NCI-H2227 (cell line): ENCODE results near the gene ZNF747.
A peak's percentile ranks its signal among the peaks of the same experiment; 100 is the strongest.
"Not testable (repeated sequence)": the region's sequence is repeated elsewhere in the genome, so short reads cannot be mapped to it uniquely, and the experiment has no call there.

Source experiments
- DNase-seq: peaks from one replicate; lab custom pipeline; 2025; ENCODE audit not compliant: unreplicated experiment; lab: John Stamatoyannopoulos, UW

The ZNF747 gene

DNA sequence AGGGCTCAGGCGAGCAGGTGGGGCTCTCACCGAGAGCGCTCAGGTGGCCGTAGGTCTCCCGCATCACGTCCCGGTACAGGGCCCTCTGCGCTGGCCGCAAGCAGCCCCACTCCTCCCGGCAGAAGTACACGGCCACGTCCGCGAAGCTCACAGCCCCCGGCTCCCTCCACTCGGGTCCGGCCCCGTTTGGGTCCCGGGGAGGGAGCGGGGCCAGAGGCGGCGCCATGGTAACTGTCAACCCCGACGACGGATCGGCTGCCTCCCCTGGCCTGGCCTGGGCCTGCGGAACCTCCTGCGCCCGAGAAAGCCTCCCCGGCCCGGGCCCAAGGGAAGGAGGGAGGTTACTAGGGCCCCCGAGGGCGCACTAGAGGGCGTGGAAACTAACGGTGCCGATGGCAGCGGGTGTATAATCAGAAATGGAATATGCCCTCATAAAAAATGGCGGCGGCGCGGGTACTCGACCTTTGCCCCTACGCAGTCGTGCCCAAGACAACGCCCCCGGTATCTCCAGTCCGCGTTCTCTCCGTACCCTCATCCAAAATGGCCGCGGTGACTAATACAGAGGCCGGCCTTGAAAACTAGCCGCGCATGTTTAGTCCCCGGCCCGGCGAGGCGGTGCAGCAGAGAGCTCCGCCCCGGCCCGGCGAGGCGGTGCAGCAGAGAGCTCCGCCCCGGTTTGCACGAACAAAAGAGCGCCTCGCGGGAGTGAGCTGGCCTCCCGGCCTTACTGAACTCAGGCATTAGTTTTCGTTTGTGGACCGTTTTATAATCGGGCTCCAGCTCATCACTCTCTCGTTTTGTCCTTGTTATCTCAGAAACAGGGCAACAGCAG lies 23.5 kb upstream of the ZNF747 start, which contains the start of gene ZNF764:
Gene ZNF764, minus strand, starts transcription at position 418 of the 832 bp plus-strand sequence. Its CDS starts 192 bp downstream, at position 226.
- DNase-seq: peak; percentile 99

DNA sequence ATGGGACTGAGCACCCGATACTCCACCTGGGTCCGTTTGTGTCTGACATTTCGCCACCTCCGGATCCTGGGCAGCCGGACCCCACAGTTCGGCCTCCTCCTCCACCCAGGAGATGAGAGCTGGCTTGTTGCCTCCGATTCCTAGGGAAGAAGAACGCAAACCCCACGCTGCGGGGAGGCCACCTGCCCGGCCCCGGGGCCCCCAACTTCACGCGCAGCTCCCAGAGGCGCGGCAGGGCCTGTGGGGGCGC lies 23.0 kb upstream of the ZNF747 start:
- no peak for DNase-seq

DNA sequence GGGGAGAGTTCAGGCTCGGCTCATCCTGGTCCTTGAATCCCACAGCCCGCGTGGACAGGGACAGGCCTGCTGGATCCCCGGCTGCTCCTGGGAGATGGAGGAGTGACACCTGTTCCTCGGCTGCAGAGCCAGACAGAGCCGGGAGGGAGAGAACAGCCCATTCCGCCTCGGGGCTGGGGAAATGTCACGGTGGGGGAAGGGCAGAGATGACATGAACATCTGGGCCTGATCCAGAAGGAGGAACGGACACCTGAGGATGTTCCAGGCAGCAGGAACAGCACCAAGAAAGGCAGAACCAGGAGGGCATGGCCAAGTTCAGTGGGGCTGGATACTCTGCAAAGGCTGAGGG lies 21.4 kb upstream of the ZNF747 start:
- no peak for DNase-seq

DNA sequence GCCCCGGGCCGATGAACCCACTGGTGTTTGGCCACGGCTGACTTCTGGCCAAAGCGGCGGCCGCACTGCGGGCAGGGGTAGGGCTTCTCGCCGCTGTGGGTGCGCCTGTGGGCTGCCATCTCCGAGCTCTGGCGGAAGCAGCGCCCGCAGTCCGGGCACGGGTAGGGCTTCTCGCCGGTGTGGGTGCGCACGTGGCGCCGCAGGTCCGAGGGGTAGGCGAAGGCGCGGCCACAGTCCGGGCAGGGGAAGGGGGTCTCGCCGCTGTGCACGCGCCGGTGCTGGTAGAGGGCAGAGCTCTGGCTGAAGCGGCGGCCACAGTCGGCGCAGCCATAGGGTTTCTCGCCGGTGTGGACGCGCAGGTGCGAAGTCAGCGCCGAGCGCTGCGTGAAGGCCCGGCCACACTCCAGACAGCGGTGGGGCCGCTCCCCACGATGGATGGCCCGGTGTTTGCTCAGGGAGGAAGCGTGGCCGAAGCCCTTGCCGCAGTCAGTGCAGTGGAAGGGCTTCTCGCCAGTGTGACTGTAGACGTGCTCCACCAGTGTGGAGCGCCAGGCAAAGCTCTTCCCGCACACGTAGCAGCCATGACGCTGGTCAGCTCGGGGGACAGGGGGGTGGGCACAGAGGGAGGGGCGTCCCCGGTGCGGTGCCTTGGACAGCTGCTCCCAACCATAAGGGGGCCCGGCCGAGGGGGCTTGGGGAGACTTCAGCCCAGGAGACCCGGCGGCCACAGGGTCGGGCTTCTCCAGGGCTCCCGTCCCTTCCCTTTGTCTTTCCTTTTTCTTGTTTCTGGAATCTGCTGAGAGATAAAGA lies 20.9 kb upstream of the ZNF747 start:
- no peak for DNase-seq

DNA sequence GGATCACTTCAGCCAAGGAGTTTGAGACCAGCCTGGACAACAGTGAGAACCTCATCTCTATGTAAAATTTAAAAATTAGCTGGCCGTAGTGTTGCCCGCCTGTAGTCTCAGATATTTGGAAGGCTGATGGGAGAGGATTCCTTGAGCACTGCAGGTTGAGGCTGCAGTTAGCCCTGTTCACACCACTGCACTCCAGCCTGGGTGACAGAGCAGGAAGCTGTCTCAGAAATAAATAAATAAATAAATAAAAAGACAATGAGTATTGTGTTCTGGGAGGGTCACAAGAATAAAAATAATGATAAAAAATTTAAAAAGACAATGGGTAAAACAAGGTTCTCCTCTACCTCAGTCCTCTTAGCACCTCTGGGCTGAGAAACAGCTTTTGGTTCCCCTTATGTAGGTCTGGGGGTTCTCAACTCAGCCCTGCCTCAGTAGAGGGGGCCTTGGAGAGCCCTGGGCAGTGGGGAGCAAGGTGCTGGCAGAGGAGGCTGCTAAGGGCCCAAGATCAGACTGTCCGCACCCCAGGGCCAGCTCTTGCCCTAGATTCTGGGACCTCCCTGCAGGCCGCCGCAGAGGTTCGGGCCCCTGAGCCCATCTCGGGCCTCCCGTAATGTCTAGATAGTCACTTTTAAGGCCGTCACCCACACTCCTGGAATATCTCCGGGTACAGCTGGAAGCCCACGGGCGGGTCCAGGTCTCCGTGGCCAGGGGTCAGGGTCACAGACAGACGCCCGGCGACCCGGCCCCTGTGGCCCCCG lies 20.1 kb upstream of the ZNF747 start:
- no peak for DNase-seq

DNA sequence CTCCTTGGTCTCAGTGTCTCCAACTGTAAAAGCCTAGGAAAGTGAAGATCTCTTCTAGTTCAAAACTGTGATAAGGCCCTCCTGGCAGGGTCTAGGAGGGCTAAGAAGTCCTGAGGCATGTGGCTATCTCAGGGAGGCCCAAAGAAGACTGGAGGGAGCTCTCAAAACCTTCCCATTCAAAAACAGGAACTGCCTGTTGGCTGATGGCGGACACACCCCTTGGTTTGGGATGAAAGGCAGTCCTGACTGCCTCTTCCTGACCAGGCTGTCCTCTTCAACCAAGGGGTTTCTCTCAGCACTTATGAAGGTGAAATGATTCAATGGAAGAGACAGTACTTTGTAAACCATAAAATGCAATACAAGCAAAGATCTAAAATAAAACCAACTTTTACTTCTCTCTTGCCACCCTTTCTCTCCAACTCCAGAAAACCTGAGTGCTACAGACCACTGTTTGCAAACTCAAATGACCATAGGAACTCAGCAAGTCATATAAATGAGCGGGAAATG lies 18.8 kb upstream of the ZNF747 start:
- DNase-seq: no peak

DNA sequence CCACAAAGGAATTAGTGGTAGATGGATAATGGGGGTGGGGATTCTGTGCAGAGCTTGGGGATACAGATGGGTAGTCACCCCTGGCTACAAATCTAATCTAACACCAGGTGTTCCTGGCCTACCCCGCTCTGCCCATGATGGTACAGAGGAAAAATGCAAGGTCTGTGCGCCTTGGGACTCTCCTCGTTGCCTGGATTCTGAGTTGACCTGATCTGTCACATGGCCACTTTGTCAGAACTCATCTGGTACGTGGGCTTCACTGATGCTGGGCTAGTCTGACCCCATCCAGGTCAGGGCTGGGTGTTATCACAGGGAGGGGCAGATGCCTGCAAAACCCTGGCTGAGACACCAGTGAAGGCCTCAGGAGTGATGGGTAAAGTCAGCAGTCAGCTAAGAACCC lies 18.3 kb upstream of the ZNF747 start:
- DNase-seq: no peak

DNA sequence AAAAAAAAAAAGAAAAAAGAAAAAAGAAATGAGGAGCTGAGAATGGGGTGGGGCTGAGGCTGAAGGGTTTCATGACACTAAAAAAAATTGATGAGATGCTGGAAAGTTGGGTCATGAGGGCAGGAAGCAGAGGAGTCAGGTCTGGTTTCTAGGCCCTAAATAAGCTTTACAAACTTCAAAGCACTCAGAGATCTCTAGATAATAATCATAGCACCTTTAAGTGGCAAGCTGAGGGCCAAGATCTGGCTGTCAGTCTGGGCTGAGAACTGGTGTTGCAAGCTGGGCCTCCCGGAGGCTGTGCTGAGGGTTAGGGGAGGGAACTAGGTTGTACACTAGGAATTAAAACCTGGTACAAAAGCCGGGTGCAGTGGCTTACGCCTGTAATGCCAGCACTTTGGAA lies 17.1 kb upstream of the ZNF747 start:
- no peak for DNase-seq

DNA sequence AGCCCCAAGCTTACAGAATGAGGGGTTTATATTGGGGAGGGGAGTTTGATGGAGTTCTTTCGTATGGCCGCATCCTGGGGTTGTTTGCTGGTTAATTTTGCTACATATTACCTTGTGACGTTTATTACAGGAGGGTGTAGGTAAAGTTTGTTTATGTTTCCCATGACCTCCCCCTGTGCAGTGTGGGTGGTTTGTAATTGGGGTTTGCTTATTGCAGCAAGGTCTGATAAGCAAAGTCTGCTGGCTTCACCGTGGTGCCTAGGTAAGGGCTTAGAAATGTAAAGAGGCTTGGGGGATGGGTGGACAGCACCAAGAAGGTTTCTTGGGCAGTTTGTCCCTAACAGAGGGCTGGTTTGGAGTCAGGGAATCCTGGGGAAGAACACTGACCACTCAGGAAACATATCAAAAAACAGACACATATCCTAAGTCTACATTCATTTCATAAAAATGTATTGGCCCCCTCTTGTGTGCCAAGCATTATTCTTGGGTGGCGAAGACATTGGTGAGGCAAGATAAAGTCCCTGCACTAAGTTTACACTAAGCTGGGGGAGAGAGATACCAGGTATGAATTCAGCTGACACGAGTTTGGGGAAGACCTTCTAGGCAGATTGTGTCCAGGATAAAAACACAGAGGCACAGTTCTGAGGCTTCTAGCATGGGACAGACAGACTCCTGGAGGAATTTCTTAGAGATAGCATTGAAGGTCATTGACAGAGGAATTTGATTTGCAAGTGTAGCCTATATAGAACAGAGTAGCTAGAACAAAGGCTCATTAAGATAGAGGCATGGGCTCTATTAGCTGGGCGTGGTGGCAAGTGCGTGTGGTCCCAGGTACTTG lies 14.0 kb upstream of the ZNF747 start:
- no peak for DNase-seq

DNA sequence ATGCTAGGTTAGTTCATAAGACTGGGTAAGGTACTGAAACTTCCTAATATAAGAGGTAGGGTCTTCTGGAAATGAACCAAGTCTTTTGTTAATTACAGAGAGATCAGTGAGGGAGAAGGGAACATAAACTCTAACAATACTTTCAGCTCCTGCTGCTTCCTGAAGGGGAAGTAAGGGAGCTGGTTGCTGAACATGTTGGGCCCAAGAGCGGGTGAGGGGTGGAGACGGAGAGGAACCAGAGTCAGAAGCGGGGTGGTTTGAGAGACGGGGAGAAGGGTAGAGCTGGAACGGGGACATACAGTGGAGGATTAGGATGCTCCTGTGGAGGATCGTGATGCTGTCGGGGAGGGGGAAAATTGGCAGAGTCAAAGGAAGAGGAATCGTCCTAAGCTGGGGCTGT lies 11.5 kb upstream of the ZNF747 start:
- no peak for DNase-seq

DNA sequence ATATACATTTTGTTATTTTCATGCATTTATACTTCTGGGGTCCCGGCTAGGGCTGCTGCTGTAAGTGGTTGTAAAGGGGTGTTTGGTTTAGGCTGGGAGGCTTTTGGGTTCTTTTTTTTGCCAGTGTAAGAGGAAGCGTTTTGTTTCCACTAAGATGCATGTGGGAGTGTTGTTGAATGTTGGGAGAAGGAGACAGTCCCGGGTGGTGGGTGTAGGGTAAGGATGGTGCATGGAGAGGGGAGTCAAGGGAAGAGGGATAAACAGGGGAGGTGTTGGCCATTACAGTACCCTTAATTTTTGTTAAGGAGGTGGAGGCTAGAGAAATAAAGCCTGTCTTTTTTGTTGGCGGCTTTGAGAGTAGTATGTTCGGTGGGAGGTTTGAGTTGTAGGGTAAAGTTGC lies 8.4 kb upstream of the ZNF747 start:
- no peak for DNase-seq

DNA sequence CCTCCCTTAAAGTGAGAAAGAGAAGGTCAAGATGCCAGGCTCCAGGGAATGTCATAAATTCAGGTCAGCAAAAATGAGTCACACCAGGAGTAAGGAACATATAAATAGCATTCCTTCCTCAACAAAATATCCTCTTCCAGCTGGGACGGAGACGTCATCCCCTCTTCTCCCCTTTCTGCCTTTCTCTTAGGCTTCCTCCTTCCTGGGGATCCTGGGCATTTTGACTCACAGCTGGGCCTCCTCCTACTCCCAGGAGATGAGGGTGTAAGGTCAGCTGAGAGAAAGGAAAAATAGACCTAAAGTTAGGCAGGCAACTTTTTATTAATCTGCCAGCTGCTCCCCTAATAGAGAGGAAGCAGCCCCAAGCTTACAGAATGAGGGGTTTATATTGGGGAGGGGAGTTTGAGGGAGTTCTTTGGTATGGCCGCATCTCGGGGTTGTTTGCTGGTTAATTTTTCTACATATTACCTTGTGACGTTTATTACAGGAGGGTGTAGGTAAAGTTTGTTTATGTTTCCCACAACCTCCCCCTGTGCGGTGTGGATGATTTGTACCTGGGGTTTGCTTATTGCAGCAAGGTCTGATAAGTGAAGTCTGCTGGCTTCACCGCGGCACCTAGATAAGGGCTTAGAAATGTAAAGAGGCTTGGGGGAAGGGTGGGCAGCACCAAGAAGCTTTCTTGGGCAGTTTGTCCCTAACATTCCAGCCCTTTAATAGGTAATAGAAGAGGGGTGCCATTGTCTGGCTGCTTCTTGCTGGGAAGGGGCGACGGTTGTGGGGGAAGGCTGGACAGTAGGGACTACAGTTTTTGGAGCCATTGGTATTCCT lies 7.1 kb upstream of the ZNF747 start:
- no peak for DNase-seq

DNA sequence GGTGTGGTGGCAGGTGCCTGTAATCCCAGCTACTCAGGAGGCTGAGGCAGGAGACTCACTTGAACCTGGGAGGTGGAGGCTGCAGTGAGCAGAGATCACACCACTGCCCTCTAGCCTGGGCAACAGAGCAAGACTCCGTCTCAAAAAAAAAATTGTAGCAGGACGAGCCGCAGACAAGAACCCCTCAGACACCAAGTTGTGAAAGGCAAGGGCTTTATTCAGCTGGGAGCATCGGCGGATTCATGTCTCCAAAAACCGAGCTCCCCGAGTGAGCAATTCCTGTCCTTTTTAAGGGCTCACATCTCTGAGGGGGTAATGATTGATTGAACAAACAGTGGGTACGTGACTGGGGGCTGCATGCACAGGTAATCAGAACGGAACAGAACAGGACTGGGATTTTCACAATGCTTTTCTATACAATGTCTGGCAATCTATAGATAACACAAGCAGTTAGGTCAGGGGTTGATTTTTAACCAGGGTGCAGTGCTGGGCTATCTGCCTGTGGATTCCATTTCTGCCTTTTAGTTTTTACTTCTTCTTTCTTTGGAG lies 6.3 kb upstream of the ZNF747 start:
- DNase-seq: not testable (repeated sequence)

DNA sequence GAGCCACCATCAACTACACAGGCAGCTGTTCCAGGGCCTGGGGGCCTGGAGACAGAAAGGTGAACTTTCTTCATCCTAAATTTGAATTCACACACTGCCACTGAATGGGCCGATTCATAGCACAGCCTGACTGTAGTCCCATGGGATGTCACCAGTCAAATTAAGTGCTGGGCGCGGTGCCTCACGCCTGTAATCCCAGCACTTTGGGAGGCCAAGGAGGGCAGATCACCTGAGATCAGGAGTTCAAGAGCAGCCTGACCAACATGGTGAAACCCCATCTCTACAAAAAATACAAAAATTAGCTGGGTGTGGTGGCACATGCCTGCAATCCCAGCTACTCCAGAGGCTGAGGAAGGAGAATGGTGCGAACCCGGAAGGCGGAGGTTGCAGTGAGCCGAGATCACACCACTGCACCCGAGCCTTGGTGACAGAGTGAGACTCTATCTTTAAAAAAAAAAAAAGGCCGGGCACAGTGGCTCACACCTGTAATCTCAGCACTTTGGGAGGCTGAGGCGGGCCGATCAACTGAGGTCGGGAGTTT lies 5.4 kb upstream of the ZNF747 start:
- not testable (repeated sequence) for DNase-seq

DNA sequence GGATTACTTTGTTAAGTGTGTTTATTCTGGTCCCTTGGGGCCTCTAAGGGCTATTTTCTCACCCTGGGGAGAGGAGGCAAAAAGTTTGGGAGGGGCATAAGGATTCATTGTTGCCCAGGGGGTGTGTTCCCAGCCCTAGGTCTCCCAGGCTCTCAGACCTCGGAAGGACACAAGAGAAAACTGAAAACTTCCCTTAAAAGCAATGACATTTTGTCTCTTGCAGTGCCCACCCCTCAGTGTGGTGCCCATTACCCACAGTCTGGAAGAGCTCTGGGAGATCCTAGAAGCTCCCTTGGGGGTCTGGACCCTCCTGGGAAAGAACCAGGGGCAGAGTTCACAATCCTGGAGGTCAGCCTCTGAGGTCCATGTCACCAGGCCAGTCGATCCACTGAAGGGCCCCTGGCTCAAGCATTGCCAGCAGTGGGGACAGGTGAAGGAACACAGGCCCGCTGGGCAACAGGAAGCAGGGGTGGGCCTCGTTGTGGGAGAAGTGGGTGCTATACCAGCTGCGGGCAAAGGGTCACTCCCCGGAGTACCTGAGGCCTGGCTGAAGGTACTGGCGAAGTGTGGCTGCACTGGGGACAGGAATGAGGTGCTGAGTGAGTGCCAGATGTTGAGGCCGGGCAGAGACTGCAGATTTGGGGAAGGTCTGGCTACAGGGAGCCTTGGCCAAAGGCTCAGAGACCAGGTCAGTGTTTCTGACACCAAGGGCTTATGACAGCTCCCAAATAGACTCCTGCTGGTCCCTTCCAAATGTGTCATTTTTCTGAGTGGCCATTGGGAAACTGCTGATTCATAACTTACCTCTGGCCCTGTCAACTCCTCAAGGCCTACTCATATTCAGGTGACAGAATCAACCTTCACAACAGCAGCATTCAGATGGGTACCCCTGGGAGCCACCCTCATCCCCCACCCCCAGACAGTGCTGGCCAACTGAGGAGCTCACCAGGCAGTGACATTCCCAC lies 4.6 kb upstream of the ZNF747 start:
- DNase-seq: no peak

DNA sequence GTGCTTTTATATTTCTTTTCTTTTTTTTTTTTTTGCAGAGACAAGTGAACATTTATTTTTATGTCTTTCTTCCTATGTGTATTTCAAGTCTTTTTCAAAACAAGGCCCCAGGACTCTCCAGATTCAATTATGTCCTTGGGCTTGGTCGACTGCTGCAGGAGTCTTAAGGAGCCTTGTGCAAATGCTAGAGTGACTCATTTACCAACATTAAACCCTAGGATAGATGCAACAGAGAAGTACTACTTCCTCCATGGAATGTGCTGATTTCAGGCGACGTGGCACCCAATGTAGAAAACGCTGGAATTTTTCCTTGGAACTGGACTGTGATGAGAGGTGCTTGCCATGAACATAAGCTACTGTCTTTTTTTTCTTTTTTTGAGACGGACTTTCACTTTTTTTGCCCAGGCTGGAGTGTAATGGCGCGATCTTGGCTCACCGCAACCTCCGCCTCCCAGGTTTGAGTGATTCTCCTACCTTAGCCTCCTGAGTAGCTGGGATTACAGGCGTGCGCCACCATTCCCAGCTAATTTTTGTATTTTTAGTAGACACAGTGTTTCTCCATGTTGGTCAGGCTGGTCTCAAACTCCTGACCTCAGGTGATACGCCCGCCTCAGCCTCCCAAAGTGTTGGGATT lies 1.9 kb upstream of the ZNF747 start:
- DNase-seq: not testable (repeated sequence)

DNA sequence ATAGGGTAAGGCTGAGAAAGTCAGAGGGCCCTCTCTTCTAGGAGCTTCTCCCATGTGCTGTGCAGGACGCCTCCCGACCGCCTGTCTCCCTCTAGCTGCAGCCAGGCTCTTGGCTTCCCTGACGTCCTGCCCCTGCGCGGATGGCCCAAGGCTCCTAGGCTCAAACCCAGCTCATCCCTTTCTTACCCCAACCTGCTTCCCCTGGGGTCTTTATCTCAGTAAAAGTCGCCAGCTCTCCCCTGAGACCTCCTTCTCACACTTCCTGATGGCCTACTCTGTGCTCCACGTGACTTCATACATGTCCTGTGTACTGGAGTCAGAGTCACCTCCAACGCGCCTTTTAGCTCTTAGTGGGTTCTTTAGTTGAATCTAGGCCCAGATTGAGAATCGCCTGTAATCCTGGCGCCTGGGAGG lies 1.1 kb upstream of the ZNF747 start:
- DNase-seq: peak; percentile 47
